ENCODE data around the gene RAI1. TPM values are rescaled to one million over a fixed set of nuclear protein-coding genes. Genes with fewer than 3 reads are reported as not detected.
A peak's percentile ranks its signal among the peaks of the same experiment; 100 is the strongest.

The RAI1 gene
- total RNA-seq, 1 donor: 23.2 TPM

- no peak for DNase-seq (ENCODE audit: low read depth in 2 of 3, low spot score in 2 of 3)
These were observed 140.9 kb downstream of the RAI1 start for GRCh38 chr17:17822189-17822588.

GRCh38 chr17:17822616-17823015, 141.4 kb downstream of the RAI1 start:
- DNase-seq (ENCODE audit: low read depth in 2 of 3, low spot score in 2 of 3): no peak

- DNase-seq (ENCODE audit: low read depth in 2 of 3, low spot score in 2 of 3): peak; percentile 59 to 86 (median 81)
These were observed 142.3 kb downstream of the RAI1 start for GRCh38 chr17:17823433-17824118.

- no peak for DNase-seq (ENCODE audit: low read depth in 2 of 3, low spot score in 2 of 3)
These were observed 143.0 kb downstream of the RAI1 start for GRCh38 chr17:17824119-17824782.

- no peak for DNase-seq (ENCODE audit: low read depth in 2 of 3, low spot score in 2 of 3)
These were observed 143.7 kb downstream of the RAI1 start for GRCh38 chr17:17824783-17825614.

GRCh38 chr17:17826342-17826713, 145.1 kb downstream of the RAI1 start:
- no peak for DNase-seq (ENCODE audit: low read depth in 2 of 3, low spot score in 2 of 3)

GRCh38 chr17:17826942-17827785, 145.9 kb downstream of the RAI1 start:
- DNase-seq (ENCODE audit: low read depth in 2 of 3, low spot score in 2 of 3): no peak

GRCh38 chr17:17827826-17828621, 146.8 kb downstream of the RAI1 start:
- no peak for DNase-seq (ENCODE audit: low read depth in 2 of 3, low spot score in 2 of 3)

GRCh38 chr17:17830269-17830567, 149.0 kb downstream of the RAI1 start:
- DNase-seq (ENCODE audit: low read depth in 2 of 3, low spot score in 2 of 3): no peak

GRCh38 chr17:17830740-17831207, 149.5 kb downstream of the RAI1 start:
- no peak for DNase-seq (ENCODE audit: low read depth in 2 of 3, low spot score in 2 of 3)

- DNase-seq (ENCODE audit: low read depth in 2 of 3, low spot score in 2 of 3): no peak
These were observed 150.2 kb downstream of the RAI1 start for GRCh38 chr17:17831208-17832031.

GRCh38 chr17:17832032-17832363, 150.7 kb downstream of the RAI1 start:
- DNase-seq (ENCODE audit: low read depth in 2 of 3, low spot score in 2 of 3): no peak

- no peak for DNase-seq (ENCODE audit: low read depth in 2 of 3, low spot score in 2 of 3)
These were observed 152.6 kb downstream of the RAI1 start for GRCh38 chr17:17833658-17834357.

GRCh38 chr17:17834974-17835373, 153.7 kb downstream of the RAI1 start:
- no peak for DNase-seq (ENCODE audit: low read depth in 2 of 3, low spot score in 2 of 3)

GRCh38 chr17:17835415-17836249, 154.4 kb downstream of the RAI1 start:
- no peak for DNase-seq (ENCODE audit: low read depth in 2 of 3, low spot score in 2 of 3)

GRCh38 chr17:17836250-17836817, 155.1 kb downstream of the RAI1 start:
- DNase-seq (ENCODE audit: low read depth in 2 of 3, low spot score in 2 of 3): peak; percentile 94 to 98 (median 96)

GRCh38 chr17:17836818-17837379, 155.6 kb downstream of the RAI1 start, which contains the start of gene SREBF1:
Gene SREBF1 (minus strand): TSS chr17:17836986. CDS start chr17:17836817, 169 bp downstream.
- DNase-seq (ENCODE audit: low read depth in 2 of 3, low spot score in 2 of 3): peak in 2 of 3 donors; percentile 63 to 76

Measured in hematopoietic multipotent progenitor cell (in vitro differentiated cells).